ENCODE results near the gene IL18R1. TPM values are rescaled to one million over a fixed set of nuclear protein-coding genes. Genes with fewer than 3 reads are reported as not detected.

IL18R1 gene
- polyA plus RNA-seq, 2 of the 4 experiments (the other 2 are of a cell fraction) = 0.87 to 2.6 TPM

DNA sequence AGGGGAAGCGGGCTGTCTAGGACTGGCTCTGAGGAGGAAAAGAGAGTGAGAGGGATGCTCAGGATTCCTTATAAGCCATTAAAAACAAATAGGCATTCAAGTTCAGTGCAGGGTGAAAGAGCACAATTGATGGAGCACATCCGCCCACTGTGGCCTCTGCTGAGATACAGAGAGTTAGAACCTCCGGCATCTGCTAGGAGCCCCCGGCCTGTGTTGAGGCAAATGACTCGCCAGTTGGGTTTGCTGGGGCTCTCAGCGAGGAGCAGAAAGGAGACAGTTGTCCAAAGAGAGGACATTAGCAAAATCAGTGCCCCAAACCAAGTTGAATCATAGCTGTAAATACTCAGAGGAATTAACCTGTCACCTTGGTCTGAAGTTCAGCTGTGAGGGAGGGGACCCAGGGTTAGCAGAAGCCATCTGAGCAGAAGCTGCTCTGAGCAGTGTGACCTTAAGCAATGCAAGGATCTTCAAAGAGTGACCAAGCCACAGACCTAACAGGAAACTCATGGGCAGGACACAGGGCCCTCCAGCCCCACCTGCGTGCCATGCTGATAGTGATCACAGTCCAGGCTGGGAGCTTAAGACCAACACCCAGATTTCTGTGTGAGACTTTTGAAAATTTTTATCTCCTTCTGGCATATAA is 44.0 kb downstream of the IL18R1 start:
- Histone ChIP-seq H3K4me1 (no peaks in the 10 kb centered on the region), H3K27ac (no peak overlapping the region), H3K9me3 (no peaks in the 10 kb centered on the region), H3K4me2 (no peak overlapping the region), H3K4me3 (no peak overlapping the region)
- DNase-seq (ENCODE audit: low read depth in 1 of 2, low spot score in 1 of 2) (no peak), ATAC-seq (no peak), FAIRE-seq (no peak)
- TF ChIP-seq HOXB13 (CRISPR knock-in tag; IDR thresholded peaks at IDR 0.05; ENCODE audit: low read depth) (no peak), RNF2 (IDR thresholded peaks at IDR 0.05; ENCODE audit: borderline replicate concordance, low read depth) (no peak), PHF8 (IDR thresholded peaks at IDR 0.05; ENCODE audit: borderline replicate concordance, low read depth) (no peak), E2F6 (IDR thresholded peaks at IDR 0.05; ENCODE audit: borderline replicate concordance, low read depth) (no peak)
- TF ChIP-seq, protein P1, sequence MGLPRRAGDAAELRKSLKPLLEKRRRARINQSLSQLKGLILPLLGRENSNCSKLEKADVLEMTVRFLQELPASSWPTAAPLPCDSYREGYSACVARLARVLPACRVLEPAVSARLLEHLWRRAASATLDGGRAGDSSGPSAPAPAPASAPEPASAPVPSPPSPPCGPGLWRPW (IDR thresholded peaks at IDR 0.05) = no peak
- ChIA-PET POLR2A (no interaction called here), CTCF (interaction anchor here (1.2 kb wide), 1 partner anchor 19 kb away, joined by 3 read pairs; no protein-coding TSS in a partner anchor)
- 44% methylated on average over 7 of the region's 7 CpGs for WGBS (ENCODE audit: missing lambda C conversion rate)

- ChIA-PET CTCF (no interaction called here), POLR2A (no interaction called here)
- ATAC-seq (no peak), FAIRE-seq (no peak), DNase-seq (ENCODE audit: low read depth in 1 of 2, low spot score in 1 of 2) (no peak)
- no peak overlapping the region for H3K4me3 ChIP-seq
- H3K27ac ChIP-seq = no peak overlapping the region
- no peaks in the 10 kb centered on the region for H3K9me3 ChIP-seq
- no peak overlapping the region for H3K4me2 ChIP-seq
- H3K4me1 ChIP-seq = no peaks in the 10 kb centered on the region
- TF ChIP-seq KDM1A (IDR thresholded peaks at IDR 0.05; ENCODE audit: low read depth) (no peak), CBX2 (IDR thresholded peaks at IDR 0.05; ENCODE audit: borderline replicate concordance, low read depth) (no peak), CBX8 (IDR thresholded peaks at IDR 0.05) (no peak), BCL3 (IDR thresholded peaks at IDR 0.05) (no peak), HEYL (CRISPR knock-in tag; IDR thresholded peaks at IDR 0.05) (no peak), PHF8 (IDR thresholded peaks at IDR 0.05; ENCODE audit: borderline replicate concordance, low read depth) (no peak), SREBF2 (IDR thresholded peaks at IDR 0.05) (no peak), HMGXB4 (CRISPR knock-in tag; IDR thresholded peaks at IDR 0.05; ENCODE audit: borderline replicate concordance) (no peak), NR3C1 (IDR thresholded peaks at IDR 0.05) (no peak), CHD4 (IDR thresholded peaks at IDR 0.05; ENCODE audit: borderline replicate concordance) (no peak), HOXB13 (CRISPR knock-in tag; IDR thresholded peaks at IDR 0.05; ENCODE audit: low read depth) (no peak), FOXS1 (CRISPR knock-in tag; IDR thresholded peaks at IDR 0.05) (no peak), RCOR1 (IDR thresholded peaks at IDR 0.05; ENCODE audit: low read depth, low read length) (no peak), TP53 (CRISPR knock-in tag; IDR thresholded peaks at IDR 0.05) (no peak)
- TF ChIP-seq, protein P1 (IDR thresholded peaks at IDR 0.05) = no peak
- TF ChIP-seq, protein P2, sequence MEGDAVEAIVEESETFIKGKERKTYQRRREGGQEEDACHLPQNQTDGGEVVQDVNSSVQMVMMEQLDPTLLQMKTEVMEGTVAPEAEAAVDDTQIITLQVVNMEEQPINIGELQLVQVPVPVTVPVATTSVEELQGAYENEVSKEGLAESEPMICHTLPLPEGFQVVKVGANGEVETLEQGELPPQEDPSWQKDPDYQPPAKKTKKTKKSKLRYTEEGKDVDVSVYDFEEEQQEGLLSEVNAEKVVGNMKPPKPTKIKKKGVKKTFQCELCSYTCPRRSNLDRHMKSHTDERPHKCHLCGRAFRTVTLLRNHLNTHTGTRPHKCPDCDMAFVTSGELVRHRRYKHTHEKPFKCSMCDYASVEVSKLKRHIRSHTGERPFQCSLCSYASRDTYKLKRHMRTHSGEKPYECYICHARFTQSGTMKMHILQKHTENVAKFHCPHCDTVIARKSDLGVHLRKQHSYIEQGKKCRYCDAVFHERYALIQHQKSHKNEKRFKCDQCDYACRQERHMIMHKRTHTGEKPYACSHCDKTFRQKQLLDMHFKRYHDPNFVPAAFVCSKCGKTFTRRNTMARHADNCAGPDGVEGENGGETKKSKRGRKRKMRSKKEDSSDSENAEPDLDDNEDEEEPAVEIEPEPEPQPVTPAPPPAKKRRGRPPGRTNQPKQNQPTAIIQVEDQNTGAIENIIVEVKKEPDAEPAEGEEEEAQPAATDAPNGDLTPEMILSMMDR (IDR thresholded peaks at IDR 0.05) = no peak
- TF ChIP-seq, protein P3, sequence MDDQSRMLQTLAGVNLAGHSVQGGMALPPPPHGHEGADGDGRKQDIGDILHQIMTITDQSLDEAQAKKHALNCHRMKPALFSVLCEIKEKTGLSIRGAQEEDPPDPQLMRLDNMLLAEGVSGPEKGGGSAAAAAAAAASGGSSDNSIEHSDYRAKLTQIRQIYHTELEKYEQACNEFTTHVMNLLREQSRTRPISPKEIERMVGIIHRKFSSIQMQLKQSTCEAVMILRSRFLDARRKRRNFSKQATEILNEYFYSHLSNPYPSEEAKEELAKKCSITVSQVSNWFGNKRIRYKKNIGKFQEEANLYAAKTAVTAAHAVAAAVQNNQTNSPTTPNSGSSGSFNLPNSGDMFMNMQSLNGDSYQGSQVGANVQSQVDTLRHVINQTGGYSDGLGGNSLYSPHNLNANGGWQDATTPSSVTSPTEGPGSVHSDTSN (IDR thresholded peaks at IDR 0.05) = no peak
Observed at GRCh38 chr2:102401456-102401855, 45.9 kb downstream of the IL18R1 start.
